Raji (cell line): ENCODE results near the gene SUFU.

Experiments used
- POLR2A ChIP-seq: IDR thresholded peaks from 2 replicates; pipeline ENCODE4 v1.6.1; 2011; ENCODE audit warnings: low read depth, low read length, control low read depth; ENCODE audit not compliant: insufficient read depth

The SUFU gene

DNA sequence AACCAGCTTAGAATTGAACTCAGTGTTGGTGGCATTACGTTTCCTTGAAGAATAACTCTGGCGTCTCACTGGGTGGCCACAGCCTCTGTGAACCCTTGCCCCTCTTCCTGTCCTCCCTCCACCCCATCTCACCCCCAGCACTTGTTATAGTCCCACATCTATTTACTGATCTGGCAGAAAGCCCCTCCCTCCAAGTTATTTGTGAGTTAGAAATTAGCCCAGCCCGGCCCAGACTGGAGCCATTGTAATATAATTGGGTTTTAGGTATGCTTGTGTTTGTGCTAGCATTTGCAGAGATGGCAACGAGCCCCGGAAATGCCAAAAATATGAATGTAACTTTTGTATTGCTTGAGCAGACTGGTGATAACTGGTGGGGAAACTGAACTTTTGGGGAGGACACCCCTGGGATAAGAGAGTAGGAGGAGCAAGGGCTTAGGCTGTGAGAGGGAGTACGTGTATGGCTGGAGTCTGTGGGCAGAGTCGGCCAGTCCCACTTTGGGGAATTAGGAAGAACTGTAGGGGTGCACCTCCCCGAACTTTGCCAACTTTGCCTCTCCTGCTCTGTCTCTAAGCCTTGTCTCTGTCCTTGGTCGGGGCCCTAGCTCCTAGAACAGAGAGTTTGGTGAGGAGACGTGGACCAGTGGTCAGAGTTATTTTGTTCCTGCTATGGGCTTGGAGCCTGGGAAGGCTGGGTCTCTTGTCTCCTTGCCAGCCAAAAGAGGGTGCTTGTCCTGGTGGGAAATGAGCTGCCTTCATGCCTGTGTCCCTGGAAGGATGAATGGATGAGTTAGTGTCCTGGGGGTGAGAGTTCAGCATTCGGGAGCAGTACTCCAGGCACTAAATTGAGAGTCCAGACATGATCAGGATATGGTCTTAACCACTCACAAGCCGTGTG lies 121.2 kb downstream of the SUFU start:
- no peak for TF ChIP-seq POLR2A

DNA sequence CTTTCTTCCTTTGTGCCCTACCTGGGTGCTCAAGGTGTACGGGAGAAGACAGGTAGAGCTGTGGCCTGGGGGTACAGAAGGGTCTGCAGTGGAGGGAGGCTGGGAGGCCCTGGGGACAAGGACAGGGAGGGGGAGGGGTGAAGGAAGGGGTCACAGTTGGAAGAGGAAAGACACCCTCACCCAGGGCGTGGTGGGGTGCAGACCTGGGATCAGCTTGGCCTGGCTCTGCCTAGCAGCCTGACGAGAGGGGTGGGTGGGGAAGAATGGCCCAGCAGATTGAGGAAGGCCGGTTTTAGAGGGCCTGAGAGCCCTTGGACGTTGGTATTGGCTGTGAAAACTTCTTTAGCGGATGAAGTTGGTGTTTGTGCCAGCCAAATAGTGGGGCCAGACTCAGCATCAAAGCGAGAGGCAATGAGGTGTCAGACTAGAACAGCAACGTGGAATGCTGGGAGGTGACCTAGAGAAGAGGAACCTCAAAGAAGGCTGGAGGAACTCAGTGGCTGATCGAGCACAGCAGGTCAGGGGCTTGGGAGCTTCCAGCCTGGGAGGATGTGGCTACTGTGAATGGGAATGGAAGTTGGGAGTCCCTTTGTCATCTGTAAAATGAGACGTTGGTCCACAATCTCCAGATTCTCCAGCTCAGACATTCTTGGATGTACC lies 122.4 kb downstream of the SUFU start:
- TF ChIP-seq POLR2A = no peak

GRCh38 chr10:102627291-102627735 lies 123.5 kb downstream of the SUFU start:
- no peak for TF ChIP-seq POLR2A

DNA sequence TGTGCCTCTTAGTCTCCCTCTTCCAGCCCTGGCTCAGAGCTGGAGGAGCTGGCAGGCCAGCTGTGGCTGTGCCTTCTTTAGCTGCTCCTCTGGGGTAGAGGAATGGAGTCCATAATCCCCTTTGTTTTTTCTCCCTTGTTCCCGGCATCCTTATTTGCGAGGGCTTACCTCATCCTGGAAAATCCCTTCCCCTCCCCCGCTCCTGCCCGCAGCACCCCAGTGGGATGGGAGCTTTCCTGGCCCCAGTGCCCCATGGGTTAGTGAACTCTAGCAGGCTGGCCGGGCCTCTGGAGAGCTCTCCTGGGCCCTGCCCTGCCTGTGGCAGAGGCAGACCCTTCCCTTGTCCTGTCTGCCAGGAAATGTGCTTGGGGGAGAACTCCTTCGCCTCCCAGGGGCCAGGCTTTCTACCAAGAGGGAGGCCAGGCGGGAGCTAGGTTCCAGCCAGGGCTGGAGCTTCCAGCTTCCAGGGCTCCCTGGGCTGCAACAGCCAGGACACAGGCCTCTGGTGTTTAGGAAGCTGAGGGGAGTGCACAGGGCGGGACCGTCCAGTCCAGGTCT lies 124.0 kb downstream of the SUFU start:
- no peak for TF ChIP-seq POLR2A

DNA sequence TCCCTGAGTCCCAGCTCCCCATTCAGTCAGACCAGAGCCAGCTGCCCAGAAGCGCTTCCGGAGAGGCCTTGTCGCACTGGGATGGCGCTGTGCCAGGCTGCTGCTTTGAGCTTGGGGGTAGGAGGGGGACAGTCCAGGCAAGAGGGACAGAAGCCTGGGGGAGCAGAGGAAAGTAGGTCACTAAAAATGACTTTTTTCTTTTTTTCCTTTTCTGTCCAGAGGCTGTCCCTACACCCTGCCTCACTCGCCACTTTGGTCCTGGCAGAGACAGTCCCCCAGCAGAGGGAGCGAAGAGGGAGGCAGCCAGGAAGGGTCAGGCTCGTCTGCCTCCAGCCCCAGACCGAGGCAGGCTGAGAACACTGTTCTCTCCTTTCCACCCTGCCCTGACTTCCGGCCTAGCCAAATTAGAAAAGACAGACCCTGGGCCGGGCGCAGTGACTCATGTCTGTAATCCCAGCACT lies 124.7 kb downstream of the SUFU start:
- no peak for TF ChIP-seq POLR2A

DNA sequence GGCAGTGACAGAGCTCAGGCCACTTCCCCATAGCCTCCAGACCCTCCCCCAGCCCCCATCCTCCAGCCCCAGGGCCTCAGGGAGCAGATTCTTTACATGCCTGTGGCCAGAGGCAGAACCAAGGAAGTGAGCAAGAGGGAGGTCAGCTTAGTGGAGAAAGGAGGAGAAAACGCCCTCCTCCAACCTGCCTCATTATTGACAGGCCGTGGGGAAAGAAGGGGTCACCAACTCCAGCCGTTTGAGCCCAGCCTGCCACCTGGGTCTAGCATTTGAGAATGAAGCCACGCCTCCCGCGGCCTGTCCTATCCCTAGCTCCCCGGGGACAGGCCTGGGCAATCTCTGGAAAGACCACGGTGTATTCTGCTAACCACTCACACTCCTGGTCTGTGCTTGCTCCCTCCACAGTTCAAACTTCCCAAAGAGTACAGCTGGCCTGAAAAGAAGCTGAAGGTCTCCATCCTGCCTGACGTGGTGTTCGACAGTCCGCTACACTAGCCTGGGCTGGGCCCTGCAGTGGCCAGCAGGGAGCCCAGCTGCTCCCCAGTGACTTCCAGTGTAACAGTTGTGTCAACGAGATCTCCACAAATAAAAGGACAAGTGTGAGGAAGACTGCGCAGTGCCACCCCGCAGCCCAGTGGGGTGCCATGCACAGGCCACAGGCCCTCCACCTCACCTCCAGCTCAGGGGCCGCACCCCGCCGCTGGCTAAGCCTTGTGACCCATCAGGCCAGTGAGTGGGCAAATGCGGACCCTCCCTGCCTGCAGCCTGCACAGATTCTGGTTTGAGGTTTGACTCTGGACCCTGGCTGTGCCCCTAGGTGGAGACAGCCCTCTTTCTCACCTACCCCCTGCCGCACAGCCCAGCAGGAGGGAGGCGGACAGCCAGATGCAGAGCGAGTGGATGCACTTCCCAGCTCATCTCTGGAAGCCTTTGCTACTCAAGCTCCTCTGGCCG lies 126.2 kb downstream of the SUFU start:
- TF ChIP-seq POLR2A = no peak

DNA sequence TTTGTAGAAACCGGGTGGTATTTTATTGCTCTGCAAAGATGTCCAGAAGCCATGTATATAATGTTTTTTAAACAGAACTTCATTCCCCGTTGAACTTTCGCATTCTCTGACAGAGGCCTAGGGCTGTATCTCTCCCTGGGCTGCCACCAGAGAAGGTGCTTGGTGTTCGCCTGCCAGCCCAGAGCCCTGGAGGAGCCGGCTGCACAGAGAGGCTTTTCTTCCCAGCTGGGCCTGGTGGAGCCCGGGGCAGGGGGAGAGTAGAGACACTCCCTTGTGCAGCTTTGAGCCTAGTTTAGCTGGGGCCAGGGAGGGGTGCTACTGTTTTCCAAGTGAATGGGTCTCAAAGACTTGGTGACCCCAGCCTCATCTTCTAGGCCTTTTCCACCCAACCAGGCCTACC lies 126.9 kb downstream of the SUFU start:
- TF ChIP-seq POLR2A = no peak

- TF ChIP-seq POLR2A = no peak
Observed at GRCh38 chr10:102631525-102632393, 128.0 kb downstream of the SUFU start.

DNA sequence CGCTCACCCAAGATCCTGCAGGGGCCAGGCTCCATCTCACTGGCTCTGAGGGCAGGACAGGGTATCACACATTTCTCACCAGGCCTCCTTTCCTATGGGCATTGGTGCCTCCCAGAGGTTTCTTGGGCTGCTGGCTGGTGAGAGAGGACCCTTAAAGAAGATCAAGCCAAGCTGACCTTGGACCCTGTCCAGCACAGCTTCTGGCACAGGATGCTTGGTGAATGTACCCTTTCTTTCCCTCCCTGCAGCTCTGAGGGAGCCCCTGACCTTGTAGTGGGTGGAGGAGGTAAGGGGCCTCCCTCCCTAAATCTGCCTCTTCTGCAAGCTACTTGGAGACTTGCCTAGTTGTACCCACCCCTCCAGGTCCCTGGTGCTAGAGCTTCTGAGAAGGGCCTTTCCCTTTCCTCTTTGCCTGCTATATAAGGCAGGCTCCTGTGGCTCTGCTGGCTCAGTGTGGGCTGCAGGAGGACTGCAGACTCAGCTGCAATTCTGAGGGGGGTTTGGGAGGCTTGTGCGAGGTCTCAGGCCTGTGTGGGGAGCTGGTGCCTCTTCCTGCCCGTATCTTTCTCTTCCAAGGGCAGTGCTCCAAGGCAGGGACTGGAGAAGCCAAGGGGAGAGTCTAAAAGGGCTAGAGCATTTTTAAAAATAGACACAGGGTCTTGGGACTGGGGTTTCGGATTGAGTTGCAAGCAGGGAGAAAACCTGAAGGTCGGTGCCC lies 128.8 kb downstream of the SUFU start:
- TF ChIP-seq POLR2A = no peak

GRCh38 chr10:102633287-102633686 lies 129.5 kb downstream of the SUFU start:
- TF ChIP-seq POLR2A = no peak

DNA sequence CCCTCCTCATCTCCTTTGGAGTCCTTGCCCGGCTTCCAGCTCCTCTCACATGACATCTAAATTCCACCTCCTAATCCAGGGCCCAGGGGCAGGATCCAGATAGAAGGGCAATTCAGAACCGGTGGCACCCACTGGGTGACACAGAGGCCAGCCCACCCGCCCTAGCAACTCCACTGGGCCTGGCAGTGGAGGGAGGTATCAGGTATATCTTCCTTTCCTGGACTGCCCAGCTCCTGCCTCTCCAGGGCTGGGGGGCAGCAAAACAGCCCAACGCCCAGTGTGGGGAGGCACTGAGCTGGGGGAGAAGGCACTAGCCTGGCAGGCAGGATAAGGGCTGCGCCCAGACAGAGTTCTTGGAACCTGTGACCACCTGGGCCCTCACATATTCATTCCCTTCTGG lies 130.1 kb downstream of the SUFU start:
- no peak for TF ChIP-seq POLR2A

DNA sequence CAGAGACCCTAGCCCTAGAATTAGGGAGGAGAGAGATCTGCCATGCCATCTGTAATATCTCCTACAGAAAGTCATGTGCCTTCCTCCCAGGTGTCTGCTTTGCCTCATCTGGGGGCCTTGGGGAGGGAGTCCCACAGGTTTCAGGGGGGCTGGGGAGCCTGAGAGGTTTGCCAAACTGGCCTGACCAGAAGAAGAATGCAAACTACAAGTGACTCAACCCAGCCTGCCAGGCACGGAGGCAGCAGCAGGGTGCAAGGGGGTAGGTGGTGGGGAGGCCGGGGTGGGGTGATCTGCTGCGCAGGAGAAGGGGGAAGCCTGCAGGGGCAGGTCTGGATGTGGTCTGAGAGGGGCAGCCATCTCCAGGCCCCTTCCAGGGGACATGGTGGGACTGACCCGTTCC lies 130.9 kb downstream of the SUFU start:
- no peak for TF ChIP-seq POLR2A

DNA sequence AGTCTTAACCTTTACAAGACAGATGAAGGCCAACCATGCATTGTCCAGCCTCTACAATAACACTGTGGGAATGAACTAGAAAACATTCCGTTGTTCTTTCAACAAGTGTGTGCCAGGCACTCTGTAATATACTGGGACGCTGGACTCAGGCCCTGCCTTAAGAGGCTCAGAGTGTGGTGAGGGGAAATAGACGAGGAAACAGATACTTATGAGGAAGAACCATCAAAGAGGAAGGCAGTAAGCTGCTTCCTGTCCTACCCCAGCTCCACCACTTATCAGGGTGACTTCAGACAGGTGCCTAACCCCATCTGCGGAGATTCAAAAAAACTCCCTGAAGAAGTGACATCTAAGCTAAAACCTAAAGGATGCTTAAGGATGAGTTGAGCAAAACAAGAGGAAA lies 131.6 kb downstream of the SUFU start:
- no peak for TF ChIP-seq POLR2A

DNA sequence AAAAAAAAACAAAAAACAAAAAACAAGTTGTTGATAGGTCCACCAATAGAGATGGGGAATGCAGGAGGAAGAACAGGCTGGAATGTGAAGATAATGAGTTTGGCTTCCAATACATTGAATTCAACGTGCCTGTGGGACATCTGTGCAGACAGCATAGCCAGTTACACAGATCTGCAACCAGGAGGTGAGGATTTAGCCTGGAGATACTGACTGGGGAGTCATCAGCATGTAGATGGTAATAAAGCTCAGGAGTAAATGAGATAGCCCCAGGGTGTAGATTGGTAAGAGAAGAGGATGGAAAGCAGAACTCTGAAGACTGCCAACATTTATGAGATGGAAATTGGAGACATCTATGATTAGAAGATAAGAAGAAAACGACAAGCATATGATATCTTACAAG lies 135.8 kb downstream of the SUFU start:
- TF ChIP-seq POLR2A = no peak

DNA sequence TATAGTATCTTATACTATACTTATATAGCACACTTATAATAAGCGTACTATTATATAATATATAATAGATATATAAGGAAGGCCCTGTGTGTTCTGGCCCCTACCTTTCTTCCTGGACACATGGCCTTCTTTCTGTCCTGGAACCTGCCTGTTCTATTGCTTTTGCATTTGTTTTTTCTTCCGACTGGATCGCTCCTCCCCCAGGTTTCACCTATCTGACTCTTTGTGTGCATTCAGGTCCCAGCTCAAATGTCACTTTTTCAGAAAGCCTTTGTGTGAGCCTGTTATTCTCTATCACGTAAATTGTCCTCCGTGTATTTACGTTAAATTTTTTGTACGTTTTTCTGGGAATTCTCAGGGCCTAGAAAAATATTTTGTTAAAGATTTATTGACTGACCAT lies 137.6 kb downstream of the SUFU start:
- no peak for TF ChIP-seq POLR2A
